Lower lobe of right lung (tissue), 2 donors: ENCODE measurements around the gene CFAP20. TPM values are rescaled to one million over a fixed set of nuclear protein-coding genes. Genes with fewer than 3 reads are reported as not detected.
"Not testable (repeated sequence)": the region's sequence is repeated elsewhere in the genome, so short reads cannot be mapped to it uniquely, and the experiment has no call there.

ENCODE experiments used
- ATAC-seq, 2 donors: fragments of 200-7000 bp; cut with Tn5 transposase; one replicate each; pipeline ENCODE4 v1.9.1; 2020 to 2022; ENCODE audit warnings: mild to moderate bottlenecking in 2 of 2, moderate library complexity in 2 of 2
- DNase-seq: peaks from one replicate; pipeline ENCODE4 v3.0.0-alpha.2; 2020
- H3K27ac ChIP-seq: fragments of 200-600 bp; one replicate; pipeline ENCODE4 v1.8.0; 2022
- H3K27me3 ChIP-seq: fragments of 200-600 bp; one replicate; pipeline ENCODE4 v1.8.0; 2022; ENCODE audit warnings: low read depth
- H3K36me3 ChIP-seq: fragments of 200-600 bp; one replicate; pipeline ENCODE4 v1.8.0; 2022; ENCODE audit warnings: mild to moderate bottlenecking
- H3K4me1 ChIP-seq: fragments of 200-600 bp; one replicate; pipeline ENCODE4 v1.8.0; 2022
- H3K4me3 ChIP-seq: fragments of 200-600 bp; one replicate; pipeline ENCODE4 v1.8.0; 2022; ENCODE audit warnings: mild to moderate bottlenecking
- H3K9me3 ChIP-seq: fragments of 200-600 bp; one replicate; pipeline ENCODE4 v1.8.0; 2022
- intact Hi-C: fragments of 100-400 bp; cut with DNase I; formaldehyde crosslinking; loops from one replicate; pipeline ENCODE4 v1.11.0; 2022
- total RNA-seq: library from RNA; stranded (reverse); fragmentation: NEBNext Ultra II Directional; extraction: Animal tissue kit (Norgen Biotek cat#: 25700); gene quantifications from one replicate; pipeline ENCODE4 v1.2.1, GENCODE V29; 2021
- TF ChIP-seq, protein P1 (sequence below): fragments of 200-600 bp; IDR thresholded peaks from one replicate; pipeline ENCODE4 v1.8.0; 2022; ENCODE audit warnings: antibody characterized with exemption, mild to moderate bottlenecking
- donor health status: DM: no; HTN: yes; CAD: no; lungs with severe emphysema.

Gene CFAP20
- total RNA-seq, 1 donor from 2014 or later, result 21.7 TPM

GRCh38 chr16:58099097-58099955 is 29.9 kb downstream of the CFAP20 start:
- no peaks in the 10 kb centered on the region for H3K9me3 ChIP-seq
- intact Hi-C loops, result no loop called here
- peaks cover 8% of the 10 kb centered on the region for H3K4me1 ChIP-seq
- no peak for DNase-seq
- no peaks in the 10 kb centered on the region for H3K36me3 ChIP-seq
- no peak for ATAC-seq
- no peak overlapping the region for H3K4me3 ChIP-seq
- H3K27ac ChIP-seq, result no peak overlapping the region
- TF ChIP-seq, protein P1, sequence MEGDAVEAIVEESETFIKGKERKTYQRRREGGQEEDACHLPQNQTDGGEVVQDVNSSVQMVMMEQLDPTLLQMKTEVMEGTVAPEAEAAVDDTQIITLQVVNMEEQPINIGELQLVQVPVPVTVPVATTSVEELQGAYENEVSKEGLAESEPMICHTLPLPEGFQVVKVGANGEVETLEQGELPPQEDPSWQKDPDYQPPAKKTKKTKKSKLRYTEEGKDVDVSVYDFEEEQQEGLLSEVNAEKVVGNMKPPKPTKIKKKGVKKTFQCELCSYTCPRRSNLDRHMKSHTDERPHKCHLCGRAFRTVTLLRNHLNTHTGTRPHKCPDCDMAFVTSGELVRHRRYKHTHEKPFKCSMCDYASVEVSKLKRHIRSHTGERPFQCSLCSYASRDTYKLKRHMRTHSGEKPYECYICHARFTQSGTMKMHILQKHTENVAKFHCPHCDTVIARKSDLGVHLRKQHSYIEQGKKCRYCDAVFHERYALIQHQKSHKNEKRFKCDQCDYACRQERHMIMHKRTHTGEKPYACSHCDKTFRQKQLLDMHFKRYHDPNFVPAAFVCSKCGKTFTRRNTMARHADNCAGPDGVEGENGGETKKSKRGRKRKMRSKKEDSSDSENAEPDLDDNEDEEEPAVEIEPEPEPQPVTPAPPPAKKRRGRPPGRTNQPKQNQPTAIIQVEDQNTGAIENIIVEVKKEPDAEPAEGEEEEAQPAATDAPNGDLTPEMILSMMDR, result no peak
- H3K27me3 ChIP-seq, result no peaks in the 10 kb centered on the region

DNA sequence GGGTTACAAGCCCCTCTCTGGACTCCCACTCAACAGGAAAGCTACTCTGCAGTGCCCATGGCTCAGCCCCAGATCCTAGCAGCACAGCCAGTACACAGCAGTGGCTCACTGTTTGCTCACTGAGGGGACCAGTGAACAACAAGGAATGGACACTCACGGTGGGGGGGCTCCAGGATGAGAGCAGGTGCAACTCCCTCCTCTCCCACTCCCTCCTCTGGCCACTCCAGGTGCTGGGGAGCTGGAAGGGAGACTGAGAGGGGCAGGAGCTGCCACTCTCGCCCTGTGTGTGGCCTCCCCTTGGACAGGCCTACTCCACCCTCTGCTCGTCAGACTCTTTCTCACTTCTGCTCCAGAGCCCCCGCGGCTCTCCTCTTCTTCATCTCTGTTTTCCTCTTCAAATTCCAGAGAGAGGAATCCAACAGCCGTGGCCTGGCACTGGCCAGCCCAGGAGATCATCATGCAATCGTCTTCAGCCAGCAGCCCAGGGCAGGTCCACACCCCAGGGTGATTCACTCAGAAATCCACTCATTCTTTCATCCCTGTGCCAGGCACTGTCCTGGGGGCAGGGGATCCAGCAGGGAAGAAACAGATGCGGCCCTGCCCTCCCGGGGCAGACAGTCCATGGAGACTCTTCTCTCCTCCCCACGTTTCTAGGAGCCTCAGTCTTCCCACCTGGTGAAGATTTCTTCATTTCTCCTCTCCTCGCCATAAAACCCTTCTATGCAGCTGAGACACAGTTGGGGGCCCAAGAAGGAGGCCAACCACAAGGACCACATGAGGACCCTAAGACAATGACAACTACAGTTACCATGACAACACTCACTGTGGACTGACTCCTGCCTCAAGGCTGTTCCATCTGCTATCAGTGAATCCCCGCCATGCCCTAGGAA is 30.7 kb downstream of the CFAP20 start:
- H3K9me3 ChIP-seq, result no peaks in the 10 kb centered on the region
- TF ChIP-seq, protein P1, result no peak

GRCh38 chr16:58096249-58096648 is 32.9 kb downstream of the CFAP20 start:
- no peak for DNase-seq

More for the DNA sequence above, 30.7 kb downstream of the CFAP20 start:
- Histone ChIP-seq H3K36me3 (no peaks in the 10 kb centered on the region), H3K4me3 (no peak overlapping the region), H3K27ac (no peak overlapping the region), H3K27me3 (no peaks in the 10 kb centered on the region), H3K4me1 (peaks cover 8% of the 10 kb centered on the region)
- intact Hi-C loops, result no loop called here
- ATAC-seq, result no peak
- DNase-seq, result no peak

DNA sequence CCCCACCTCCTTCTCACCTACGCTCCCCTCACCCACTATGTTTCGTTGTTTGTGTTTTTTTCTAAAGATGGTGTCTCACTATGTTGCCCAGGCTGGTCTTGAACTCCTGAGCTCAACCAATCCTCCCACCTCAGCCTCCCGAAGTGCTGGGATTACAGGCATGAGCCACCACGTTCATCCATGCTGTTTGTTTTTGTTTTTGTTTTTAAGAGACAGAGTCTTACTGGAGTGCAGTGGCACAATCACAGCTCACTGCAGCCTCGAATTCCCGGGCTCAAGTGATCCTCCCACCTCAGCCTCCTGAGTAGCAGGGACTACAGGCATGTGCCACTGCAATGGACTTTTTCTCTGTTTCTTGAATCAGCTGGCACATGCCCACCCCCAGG is 33.6 kb downstream of the CFAP20 start:
- H3K27ac ChIP-seq, DNase-seq, intact Hi-C loops, H3K9me3 ChIP-seq, H3K4me1 ChIP-seq, ATAC-seq, H3K36me3 ChIP-seq, H3K4me3 ChIP-seq, H3K27me3 ChIP-seq: not testable (repeated sequence)

More at GRCh38 chr16:58096249-58096648, 32.9 kb downstream of the CFAP20 start:
- H3K4me3 ChIP-seq, result no peak overlapping the region
- H3K9me3 ChIP-seq, result no peaks in the 10 kb centered on the region
- no peaks in the 10 kb centered on the region for H3K36me3 ChIP-seq
- no peaks in the 10 kb centered on the region for H3K27me3 ChIP-seq
- TF ChIP-seq, protein P1, result no peak
- H3K4me1 ChIP-seq, result peaks cover 8% of the 10 kb centered on the region
- ATAC-seq, result no peak
- intact Hi-C loops, result no loop called here
- no peak overlapping the region for H3K27ac ChIP-seq

- no peak for ATAC-seq
- peaks cover 8% of the 10 kb centered on the region for H3K4me1 ChIP-seq
- intact Hi-C loops, result no loop called here
- H3K36me3 ChIP-seq, result no peaks in the 10 kb centered on the region
- TF ChIP-seq, protein P1, result no peak
- no peak for DNase-seq
- no peak overlapping the region for H3K4me3 ChIP-seq
- no peaks in the 10 kb centered on the region for H3K27me3 ChIP-seq
- H3K9me3 ChIP-seq, result no peaks in the 10 kb centered on the region
- H3K27ac ChIP-seq, result no peak overlapping the region
Measured at GRCh38 chr16:58094791-58095574, 34.2 kb downstream of the CFAP20 start.
